ENCODE measurements around the gene GLRX.
A peak's percentile ranks its signal among the peaks of the same experiment; 100 is the strongest.

GLRX gene

DNA sequence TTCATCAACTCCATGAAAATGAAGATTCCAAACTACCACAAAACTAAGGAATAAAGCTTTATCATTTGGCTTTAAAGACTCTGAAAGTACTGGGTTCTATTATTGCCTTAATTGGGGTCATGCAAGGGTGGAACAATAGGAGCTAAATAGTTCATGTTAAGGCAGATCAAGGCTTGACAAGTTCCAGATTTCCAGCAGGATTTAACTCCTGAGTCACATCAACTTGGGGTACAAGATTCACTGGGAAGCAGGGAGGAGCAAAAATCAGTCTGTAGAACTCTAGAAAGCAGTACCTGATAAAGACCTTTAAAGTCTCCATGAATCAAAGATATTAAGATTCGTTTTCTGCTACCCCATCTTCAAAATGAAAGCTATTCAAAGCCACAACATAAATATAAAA, 41.9 kb upstream of the GLRX start:
- H3K4me3 ChIP-seq (replicated peaks; ENCODE audit: insufficient read depth, low read length) = no peak overlapping the region
- no peaks in the 10 kb centered on the region for H3K27me3 ChIP-seq (ENCODE audit: insufficient read depth, poor library complexity, severe bottlenecking)
- DNase-seq (ENCODE audit: low read depth in 1 of 2, low spot score in 1 of 2) = no peak
- TF ChIP-seq, protein P1, sequence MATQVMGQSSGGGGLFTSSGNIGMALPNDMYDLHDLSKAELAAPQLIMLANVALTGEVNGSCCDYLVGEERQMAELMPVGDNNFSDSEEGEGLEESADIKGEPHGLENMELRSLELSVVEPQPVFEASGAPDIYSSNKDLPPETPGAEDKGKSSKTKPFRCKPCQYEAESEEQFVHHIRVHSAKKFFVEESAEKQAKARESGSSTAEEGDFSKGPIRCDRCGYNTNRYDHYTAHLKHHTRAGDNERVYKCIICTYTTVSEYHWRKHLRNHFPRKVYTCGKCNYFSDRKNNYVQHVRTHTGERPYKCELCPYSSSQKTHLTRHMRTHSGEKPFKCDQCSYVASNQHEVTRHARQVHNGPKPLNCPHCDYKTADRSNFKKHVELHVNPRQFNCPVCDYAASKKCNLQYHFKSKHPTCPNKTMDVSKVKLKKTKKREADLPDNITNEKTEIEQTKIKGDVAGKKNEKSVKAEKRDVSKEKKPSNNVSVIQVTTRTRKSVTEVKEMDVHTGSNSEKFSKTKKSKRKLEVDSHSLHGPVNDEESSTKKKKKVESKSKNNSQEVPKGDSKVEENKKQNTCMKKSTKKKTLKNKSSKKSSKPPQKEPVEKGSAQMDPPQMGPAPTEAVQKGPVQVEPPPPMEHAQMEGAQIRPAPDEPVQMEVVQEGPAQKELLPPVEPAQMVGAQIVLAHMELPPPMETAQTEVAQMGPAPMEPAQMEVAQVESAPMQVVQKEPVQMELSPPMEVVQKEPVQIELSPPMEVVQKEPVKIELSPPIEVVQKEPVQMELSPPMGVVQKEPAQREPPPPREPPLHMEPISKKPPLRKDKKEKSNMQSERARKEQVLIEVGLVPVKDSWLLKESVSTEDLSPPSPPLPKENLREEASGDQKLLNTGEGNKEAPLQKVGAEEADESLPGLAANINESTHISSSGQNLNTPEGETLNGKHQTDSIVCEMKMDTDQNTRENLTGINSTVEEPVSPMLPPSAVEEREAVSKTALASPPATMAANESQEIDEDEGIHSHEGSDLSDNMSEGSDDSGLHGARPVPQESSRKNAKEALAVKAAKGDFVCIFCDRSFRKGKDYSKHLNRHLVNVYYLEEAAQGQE (IDR thresholded peaks at IDR 0.05; ENCODE audit: insufficient replicate concordance, low read depth) = no peak
- TF ChIP-seq POLR2AphosphoS5 (IDR thresholded peaks at IDR 0.05; ENCODE audit: low read depth) (no peak), GABPA (IDR thresholded peaks at IDR 0.05; ENCODE audit: low read depth) (no peak), SPI1 (IDR thresholded peaks at IDR 0.05; ENCODE audit: borderline replicate concordance, low read depth) (no peak)
- TF ChIP-seq, protein P2, sequence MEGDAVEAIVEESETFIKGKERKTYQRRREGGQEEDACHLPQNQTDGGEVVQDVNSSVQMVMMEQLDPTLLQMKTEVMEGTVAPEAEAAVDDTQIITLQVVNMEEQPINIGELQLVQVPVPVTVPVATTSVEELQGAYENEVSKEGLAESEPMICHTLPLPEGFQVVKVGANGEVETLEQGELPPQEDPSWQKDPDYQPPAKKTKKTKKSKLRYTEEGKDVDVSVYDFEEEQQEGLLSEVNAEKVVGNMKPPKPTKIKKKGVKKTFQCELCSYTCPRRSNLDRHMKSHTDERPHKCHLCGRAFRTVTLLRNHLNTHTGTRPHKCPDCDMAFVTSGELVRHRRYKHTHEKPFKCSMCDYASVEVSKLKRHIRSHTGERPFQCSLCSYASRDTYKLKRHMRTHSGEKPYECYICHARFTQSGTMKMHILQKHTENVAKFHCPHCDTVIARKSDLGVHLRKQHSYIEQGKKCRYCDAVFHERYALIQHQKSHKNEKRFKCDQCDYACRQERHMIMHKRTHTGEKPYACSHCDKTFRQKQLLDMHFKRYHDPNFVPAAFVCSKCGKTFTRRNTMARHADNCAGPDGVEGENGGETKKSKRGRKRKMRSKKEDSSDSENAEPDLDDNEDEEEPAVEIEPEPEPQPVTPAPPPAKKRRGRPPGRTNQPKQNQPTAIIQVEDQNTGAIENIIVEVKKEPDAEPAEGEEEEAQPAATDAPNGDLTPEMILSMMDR (IDR thresholded peaks at IDR 0.05; ENCODE audit: insufficient read depth, low read length) = no peak
- no peak overlapping the region for H3K27ac ChIP-seq (replicated peaks)

DNA sequence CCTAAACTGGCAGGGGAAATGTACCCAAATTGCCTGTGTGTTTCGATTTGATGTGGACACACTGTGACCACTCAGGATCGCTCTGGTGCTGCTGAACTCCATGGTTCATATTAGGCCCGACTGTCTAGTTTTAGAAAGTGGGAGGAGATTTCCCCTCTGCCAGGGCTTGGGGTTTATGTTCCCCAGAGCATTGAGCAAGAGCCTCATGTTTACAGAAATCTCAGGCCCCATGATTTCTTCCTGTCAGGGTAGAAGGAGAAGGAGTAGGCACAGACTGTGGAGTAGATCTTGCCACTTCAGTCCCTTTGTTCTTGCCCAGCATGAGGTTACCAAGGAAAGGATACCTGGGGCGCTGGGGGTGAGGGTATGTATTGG, 40.8 kb upstream of the GLRX start:
- no peak for TF ChIP-seq POLR2AphosphoS5 (IDR thresholded peaks at IDR 0.05; ENCODE audit: low read depth)
- TF ChIP-seq, protein P1 (IDR thresholded peaks at IDR 0.05; ENCODE audit: insufficient replicate concordance, low read depth) = no peak
- no peak for TF ChIP-seq SPI1 (IDR thresholded peaks at IDR 0.05; ENCODE audit: borderline replicate concordance, low read depth)
- no peak for TF ChIP-seq GABPA (IDR thresholded peaks at IDR 0.05; ENCODE audit: low read depth)
- TF ChIP-seq, protein P2 (IDR thresholded peaks at IDR 0.05; ENCODE audit: insufficient read depth, low read length) = no peak
- Histone ChIP-seq H3K4me3 (replicated peaks; ENCODE audit: insufficient read depth, low read length) (no peak overlapping the region), H3K27me3 (ENCODE audit: insufficient read depth, poor library complexity, severe bottlenecking) (no peaks in the 10 kb centered on the region), H3K27ac (replicated peaks) (no peak overlapping the region)
- DNase-seq (ENCODE audit: low read depth in 1 of 2, low spot score in 1 of 2) = peak in 1 of 2 experiments; percentile 34

DNA sequence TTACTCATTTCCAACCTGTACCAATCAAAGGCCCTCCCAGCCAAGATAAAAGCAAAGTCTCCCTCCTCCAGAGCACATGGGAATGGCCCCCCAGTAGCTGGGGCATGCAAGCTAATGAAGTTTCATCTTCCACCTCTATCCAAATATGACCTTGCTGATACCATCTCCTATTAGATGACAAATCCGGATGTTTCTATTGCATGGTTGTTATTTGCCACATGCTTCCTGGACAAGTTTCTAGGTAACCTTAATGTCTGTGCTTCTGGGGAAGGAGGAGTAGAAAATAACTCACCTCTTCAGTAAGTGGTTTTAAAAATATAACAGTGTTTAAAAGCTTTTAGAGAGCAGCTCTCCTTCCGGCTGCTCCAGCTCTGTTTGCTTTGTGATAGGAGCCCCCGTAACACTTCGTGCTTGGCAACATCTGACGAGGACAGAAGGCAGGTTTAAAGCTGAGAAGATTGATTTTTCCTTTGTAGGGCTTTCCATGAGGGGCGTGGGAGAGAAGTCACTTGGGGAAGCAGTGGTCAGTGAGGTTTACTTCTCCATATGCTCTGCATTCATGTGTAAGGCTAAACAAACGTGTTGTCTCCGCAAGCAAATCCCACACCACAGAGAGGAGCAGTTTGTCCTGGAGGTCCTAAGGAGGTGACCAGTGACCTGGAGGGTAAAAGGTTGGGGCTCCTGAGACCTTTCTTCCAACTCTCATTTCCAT, 40.3 kb upstream of the GLRX start:
- DNase-seq (ENCODE audit: low read depth in 1 of 2, low spot score in 1 of 2) = no peak
- H3K27ac ChIP-seq (replicated peaks) = no peak overlapping the region
- TF ChIP-seq, protein P1 (IDR thresholded peaks at IDR 0.05; ENCODE audit: insufficient replicate concordance, low read depth) = no peak
- TF ChIP-seq, protein P2 (IDR thresholded peaks at IDR 0.05; ENCODE audit: insufficient read depth, low read length) = no peak
- TF ChIP-seq SPI1 (IDR thresholded peaks at IDR 0.05; ENCODE audit: borderline replicate concordance, low read depth) (no peak), POLR2AphosphoS5 (IDR thresholded peaks at IDR 0.05; ENCODE audit: low read depth) (no peak), GABPA (IDR thresholded peaks at IDR 0.05; ENCODE audit: low read depth) (no peak)
- no peaks in the 10 kb centered on the region for H3K27me3 ChIP-seq (ENCODE audit: insufficient read depth, poor library complexity, severe bottlenecking)
- H3K4me3 ChIP-seq (replicated peaks; ENCODE audit: insufficient read depth, low read length) = no peak overlapping the region
